HEK293T (cell line): ENCODE measurements around the gene RASSF5.
"Not testable (repeated sequence)": the region's sequence is repeated elsewhere in the genome, so short reads cannot be mapped to it uniquely, and the experiment has no call there.

ENCODE experiments used
- CTCF ChIA-PET: fragments of 350-600 bp; formaldehyde crosslinking; extraction: SDS; loops from one replicate; lab custom pipeline; 2021; ENCODE audit warnings: antibody characterized with exemption, inconsistent platforms; lab: Yijun Ruan, JAX
- POLR2A ChIA-PET: fragments of 350-600 bp; formaldehyde crosslinking; extraction: SDS; loops from one replicate; lab custom pipeline; 2020; ENCODE audit warnings: antibody characterized with exemption, inconsistent platforms; lab: Yijun Ruan, JAX
- DNase-seq: peaks from one replicate; pipeline ENCODE4 v3.0.0; 2012; ENCODE audit warnings: mixed read lengths; ENCODE audit errors: extremely low spot score
- ARNT ChIP-seq: fragments of 450-650 bp; IDR thresholded peaks from 2 replicates; pipeline ENCODE4 v1.6.1; 2017; ENCODE audit warnings: mild to moderate bottlenecking
- BHLHE40 ChIP-seq: fragments of 450-650 bp; IDR thresholded peaks from 2 replicates; pipeline ENCODE4 v1.6.1; 2016; ENCODE audit warnings: mild to moderate bottlenecking, moderate library complexity, borderline replicate concordance
- CTBP1 ChIP-seq: fragments of 450-650 bp; IDR thresholded peaks from 2 replicates; pipeline ENCODE4 v1.6.1; 2016; ENCODE audit warnings: borderline replicate concordance
- ELF4 ChIP-seq: fragments of 450-650 bp; IDR thresholded peaks from 2 replicates; pipeline ENCODE4 v1.6.1; 2017; ENCODE audit warnings: antibody characterized with exemption
- FOXA1 ChIP-seq: fragments of 450-650 bp; IDR thresholded peaks from 2 replicates; pipeline ENCODE4 v1.6.1; 2016; ENCODE audit warnings: mild to moderate bottlenecking
- FOXK2 ChIP-seq: fragments of 450-650 bp; IDR thresholded peaks from 2 replicates; pipeline ENCODE4 v1.6.1; 2016; ENCODE audit warnings: mild to moderate bottlenecking
- FOXM1 ChIP-seq: fragments of 450-650 bp; IDR thresholded peaks from 2 replicates; pipeline ENCODE4 v1.6.1; 2017; ENCODE audit warnings: mild to moderate bottlenecking, borderline replicate concordance
- HDGF ChIP-seq: fragments of 450-650 bp; IDR thresholded peaks from 2 replicates; pipeline ENCODE4 v1.6.1; 2017; ENCODE audit warnings: antibody characterized with exemption, borderline replicate concordance
- L3MBTL2 ChIP-seq: fragments of 450-650 bp; conservative IDR thresholded peaks from 2 replicates; pipeline ENCODE4 v1.6.1; 2016; ENCODE audit warnings: mild to moderate bottlenecking
- LEF1 ChIP-seq: fragments of 450-650 bp; IDR thresholded peaks from 2 replicates; pipeline ENCODE4 v1.6.1; 2017; ENCODE audit warnings: mild to moderate bottlenecking, borderline replicate concordance
- NFRKB ChIP-seq: fragments of 450-650 bp; IDR thresholded peaks from 2 replicates; pipeline ENCODE4 v1.6.1; 2016; ENCODE audit warnings: mild to moderate bottlenecking, moderate library complexity
- PKNOX1 ChIP-seq: fragments of 450-650 bp; IDR thresholded peaks from 2 replicates; pipeline ENCODE4 v1.6.1; 2016
- SP1 ChIP-seq: fragments of 450-650 bp; IDR thresholded peaks from 2 replicates; pipeline ENCODE4 v1.6.1; 2017
- SUZ12 ChIP-seq: fragments of 450-650 bp; IDR thresholded peaks from 2 replicates; pipeline ENCODE4 v1.6.1; 2016; ENCODE audit warnings: mild to moderate bottlenecking
- TARDBP ChIP-seq: fragments of 450-650 bp; IDR thresholded peaks from 2 replicates; pipeline ENCODE4 v1.6.1; 2016
- ZNF384 ChIP-seq: fragments of 450-650 bp; IDR thresholded peaks from 2 replicates; pipeline ENCODE4 v1.6.1; 2016

The RASSF5 gene

GRCh38 chr1:206580438-206581113 is 73.2 kb downstream of the RASSF5 start:
- DNase-seq = no peak
- ChIA-PET POLR2A (no interaction called here), CTCF (interaction anchor here (1.4 to 3.0 kb wide), 2 partner anchors 35 to 91 kb away, joined by 5 to 14 read pairs; no protein-coding TSS in a partner anchor)
- no peak for TF ChIP-seq PKNOX1
- TF ChIP-seq TARDBP = no peak
- TF ChIP-seq HDGF = no peak
- TF ChIP-seq ELF4 = no peak
- no peak for TF ChIP-seq FOXK2
- no peak for TF ChIP-seq NFRKB
- TF ChIP-seq FOXA1 = no peak

- CTCF ChIA-PET = interaction anchor here (0.6 to 1.4 kb wide), 2 partner anchors 67 to 91 kb away, joined by 3 to 5 read pairs; no protein-coding TSS in a partner anchor
- POLR2A ChIA-PET, DNase-seq: not testable (repeated sequence)
Observed at GRCh38 chr1:206581114-206581497, 73.8 kb downstream of the RASSF5 start.

- POLR2A ChIA-PET = no interaction called here
- no peak for DNase-seq
- TF ChIP-seq L3MBTL2 (no peak), ZNF384 (no peak), FOXA1 (no peak), SP1 (no peak), FOXM1 (no peak), HDGF (no peak)
- CTCF ChIA-PET = interaction anchor here (0.6 to 1.4 kb wide), 2 partner anchors 67 to 92 kb away, joined by 3 to 5 read pairs; no protein-coding TSS in a partner anchor
Observed at GRCh38 chr1:206581571-206581981, 74.2 kb downstream of the RASSF5 start.

- no peak for DNase-seq
- CTCF ChIA-PET = interaction anchor here (1.5 to 2.1 kb wide), 3 partner anchors 31 to 103 kb away, joined by 5 to 16 read pairs (median 7); no protein-coding TSS in a partner anchor
- POLR2A ChIA-PET = no interaction called here
- TF ChIP-seq ELF4 (no peak), BHLHE40 (no peak), SUZ12 (no peak), TARDBP (no peak), NFRKB (no peak), L3MBTL2 (no peak), SP1 (no peak), FOXA1 (no peak), CTBP1 (no peak), FOXM1 (no peak), FOXK2 (no peak)
Observed at GRCh38 chr1:206582537-206582936, 75.2 kb downstream of the RASSF5 start.

GRCh38 chr1:206582971-206583706 is 75.8 kb downstream of the RASSF5 start:
- POLR2A ChIA-PET = no interaction called here
- DNase-seq = no peak
- CTCF ChIA-PET = interaction anchor here (0.6 to 3.8 kb wide), 11 partner anchors 17 to 104 kb away, joined by 3 to 38 read pairs (median 5); no protein-coding TSS in a partner anchor
- no peak for TF ChIP-seq HDGF
- no peak for TF ChIP-seq LEF1
- no peak for TF ChIP-seq ELF4
- no peak for TF ChIP-seq PKNOX1
- no peak for TF ChIP-seq CTBP1
- no peak for TF ChIP-seq ARNT
- no peak for TF ChIP-seq NFRKB
- no peak for TF ChIP-seq SP1
- no peak for TF ChIP-seq L3MBTL2
- TF ChIP-seq FOXA1 = no peak
- no peak for TF ChIP-seq ZNF384
- no peak for TF ChIP-seq BHLHE40
- no peak for TF ChIP-seq SUZ12
- TF ChIP-seq TARDBP = no peak
- TF ChIP-seq FOXM1 = no peak
- no peak for TF ChIP-seq FOXK2

- POLR2A ChIA-PET = interaction anchor here (1.7 kb wide), 1 partner anchor 93 kb away, joined by 5 read pairs; no protein-coding TSS in a partner anchor
- CTCF ChIA-PET = interaction anchor here (0.8 to 3.8 kb wide), 12 partner anchors 11 to 104 kb away, joined by 3 to 38 read pairs (median 5); no protein-coding TSS in a partner anchor
- TF ChIP-seq HDGF (no peak), FOXM1 (no peak), FOXA1 (no peak), TARDBP (no peak), FOXK2 (no peak), SUZ12 (no peak), L3MBTL2 (no peak), SP1 (no peak), PKNOX1 (no peak), LEF1 (no peak), NFRKB (no peak), ELF4 (no peak), BHLHE40 (no peak), ZNF384 (no peak), CTBP1 (no peak), ARNT (no peak)
- peak; percentile 79 for DNase-seq
Observed at GRCh38 chr1:206583707-206584648, 76.6 kb downstream of the RASSF5 start.
